Left lobe of liver (tissue), 2 donors: ENCODE measurements around the gene CYP3A7. TPM values are rescaled to one million over a fixed set of nuclear protein-coding genes. Genes with fewer than 3 reads are reported as not detected.
"Not testable (repeated sequence)": the region's sequence is repeated elsewhere in the genome, so short reads cannot be mapped to it uniquely, and the experiment has no call there.

Experiments
- ATAC-seq: fragments of 200-7000 bp; cut with Tn5 transposase; one replicate; pipeline ENCODE4 v1.9.1; 2020; ENCODE audit warnings: mild to moderate bottlenecking, moderate library complexity
- DNase-seq: peaks from one replicate; pipeline ENCODE4 v3.0.0-alpha.2; 2020; ENCODE audit warnings: low spot score
- total RNA-seq: library from RNA; stranded (reverse); gene quantifications from one replicate; pipeline ENCODE4 v1.2.1, GENCODE V29; 2021
- donor health status: DM: no; HTN: no; CAD: no; lungs with moderate emphysema.
- donor health status: DM: no; HTN: yes; CAD: no.

Gene CYP3A7
- total RNA-seq, 1 donor from 2014 or later, result 17.5 TPM

GRCh38 chr7:99742737-99743394 lies 7.9 kb upstream of the CYP3A7 start:
- DNase-seq, result peak; percentile 61
- peak; percentile 91 for ATAC-seq

DNA sequence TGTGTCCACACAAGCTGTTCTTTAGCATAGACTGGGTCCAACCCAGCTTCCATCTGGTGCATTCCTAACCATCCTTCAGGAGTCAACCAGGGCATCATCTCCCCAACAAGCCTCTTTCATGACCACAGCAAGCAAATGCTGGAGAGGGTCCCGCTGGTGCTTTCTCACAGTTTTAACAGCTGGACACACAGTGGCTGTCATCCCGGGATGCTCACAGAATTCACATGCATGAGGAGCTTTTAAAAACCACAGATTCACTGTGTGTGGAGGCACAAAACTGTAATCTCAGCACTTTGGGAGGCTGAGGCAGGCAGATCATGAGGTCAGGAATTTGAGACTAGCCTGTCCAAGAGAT lies 6.4 kb upstream of the CYP3A7 start:
- ATAC-seq (no peak), DNase-seq (no peak)

DNA sequence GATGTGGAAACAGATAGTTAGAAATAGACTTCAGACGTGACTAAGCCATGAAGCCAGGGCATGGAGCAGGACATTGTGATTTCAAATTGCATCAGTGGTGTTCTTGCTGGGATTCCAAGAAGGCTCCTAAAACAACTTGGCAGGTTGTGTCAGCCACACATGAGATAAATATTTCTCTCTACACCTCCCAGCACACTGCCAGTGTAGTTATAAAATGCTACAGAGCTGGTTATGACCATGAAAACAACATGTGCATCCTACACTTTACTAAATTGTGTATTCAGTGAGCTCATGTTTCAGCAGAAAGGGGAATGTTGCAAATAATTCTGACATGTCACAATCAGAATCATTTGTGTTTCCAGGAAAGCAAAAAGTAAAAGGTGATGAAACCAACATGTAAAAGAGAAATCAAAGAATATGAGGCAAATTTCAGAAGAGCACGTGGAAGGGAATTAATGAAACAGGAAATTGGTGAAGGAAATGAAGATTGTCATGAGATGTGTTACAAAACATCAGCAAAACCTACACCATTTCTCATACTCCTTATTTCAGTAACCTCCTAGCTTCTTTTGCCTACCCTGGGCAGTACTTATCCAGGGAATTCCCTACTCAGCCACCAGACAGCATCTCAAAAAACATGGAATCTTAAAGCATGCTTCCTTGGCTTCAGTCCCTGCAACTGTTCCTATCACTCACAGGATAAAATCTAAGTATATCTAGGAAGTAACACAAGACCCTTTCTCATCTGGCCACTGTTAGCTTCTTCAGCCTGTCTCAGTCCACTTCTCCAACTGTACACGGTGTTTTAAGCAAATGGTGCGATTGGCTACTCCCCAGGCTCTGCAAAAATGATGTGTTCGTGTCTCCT lies 5.8 kb upstream of the CYP3A7 start:
- ATAC-seq (peak; percentile 49), DNase-seq (no peak)

- DNase-seq, result no peak
- ATAC-seq, result no peak
Measured at GRCh38 chr7:99739699-99740572, 4.9 kb upstream of the CYP3A7 start.

- no peak for DNase-seq
- no peak for ATAC-seq
Measured at GRCh38 chr7:99737726-99738125, 2.7 kb upstream of the CYP3A7 start.

GRCh38 chr7:99736667-99737066 lies 1.7 kb upstream of the CYP3A7 start:
- ATAC-seq, DNase-seq: not testable (repeated sequence)

DNA sequence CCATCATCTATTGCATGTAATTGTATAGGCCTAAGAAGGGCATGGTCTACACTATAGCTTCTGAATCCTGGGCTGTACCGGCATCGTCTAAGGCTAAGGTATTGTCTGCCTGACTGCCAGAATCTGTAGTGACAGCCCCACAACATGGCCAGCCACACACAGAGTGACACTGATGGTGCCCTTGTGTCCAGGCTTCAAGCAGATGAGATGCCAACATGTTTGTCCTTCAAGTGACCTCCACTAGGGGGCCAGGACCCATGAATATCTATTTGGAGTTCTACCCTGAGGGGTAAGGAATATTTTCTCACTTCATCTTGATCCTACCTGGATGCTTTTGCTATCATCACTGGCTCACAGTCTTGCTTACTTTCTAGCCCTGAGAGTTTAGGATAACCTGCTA lies 1.5 kb downstream of the CYP3A7 start:
- no peak for ATAC-seq
- no peak for DNase-seq

GRCh38 chr7:99733003-99733402 lies 2.0 kb downstream of the CYP3A7 start:
- ATAC-seq, result peak; percentile 27

GRCh38 chr7:99731638-99732374 lies 3.2 kb downstream of the CYP3A7 start:
- no peak for DNase-seq
- no peak for ATAC-seq

More at GRCh38 chr7:99733003-99733402, 2.0 kb downstream of the CYP3A7 start:
- DNase-seq, result no peak

GRCh38 chr7:99730992-99731391 lies 4.0 kb downstream of the CYP3A7 start:
- DNase-seq (no peak), ATAC-seq (no peak)

GRCh38 chr7:99730238-99730810 lies 4.7 kb downstream of the CYP3A7 start:
- no peak for DNase-seq

GRCh38 chr7:99729486-99730237 lies 5.3 kb downstream of the CYP3A7 start:
- ATAC-seq (peak; percentile 91), DNase-seq (peak; percentile 55)

More at GRCh38 chr7:99730238-99730810, 4.7 kb downstream of the CYP3A7 start:
- ATAC-seq, result peak; percentile 16

DNA sequence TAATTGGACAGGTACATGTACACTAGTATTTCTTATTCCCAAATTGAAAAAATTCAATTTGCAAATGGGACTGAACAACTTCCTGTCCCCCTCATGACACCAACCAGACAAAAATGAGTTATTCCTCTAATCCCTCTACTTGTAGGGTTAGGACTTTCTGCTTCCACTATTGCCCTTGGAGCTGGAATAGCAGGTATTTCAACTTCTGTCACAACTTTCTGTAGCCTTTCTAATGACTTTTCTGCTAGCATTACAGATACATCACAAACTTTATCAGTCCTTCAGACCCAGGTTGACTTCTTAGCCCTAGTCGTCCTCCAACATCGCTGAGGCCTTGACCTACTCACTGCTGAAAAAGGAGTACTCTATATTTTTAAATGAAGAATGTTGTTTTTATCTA lies 6.4 kb downstream of the CYP3A7 start:
- DNase-seq, result no peak
- no peak for ATAC-seq

DNA sequence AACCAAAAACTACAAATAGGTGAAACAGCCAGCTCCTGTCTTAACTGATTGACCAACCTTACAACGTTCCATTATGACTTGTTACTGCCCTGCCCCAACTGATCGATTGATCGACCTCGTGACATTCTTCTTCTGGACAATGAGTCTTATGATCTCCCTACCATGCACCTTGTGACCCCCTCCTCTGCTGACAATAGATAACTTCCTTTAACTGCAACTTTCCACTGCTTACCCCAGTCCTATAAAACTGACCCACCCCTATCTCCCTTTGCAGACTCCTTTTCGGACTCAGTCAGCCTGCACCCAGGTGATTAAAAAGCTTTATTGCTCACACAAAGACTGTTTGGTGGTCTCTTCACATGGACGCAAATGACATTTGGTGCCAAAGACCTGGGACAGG lies 11.8 kb downstream of the CYP3A7 start:
- not testable (repeated sequence) for DNase-seq, ATAC-seq

GRCh38 chr7:99720800-99721595 lies 14.0 kb downstream of the CYP3A7 start:
- peak; percentile 68 for ATAC-seq
- no peak for DNase-seq

DNA sequence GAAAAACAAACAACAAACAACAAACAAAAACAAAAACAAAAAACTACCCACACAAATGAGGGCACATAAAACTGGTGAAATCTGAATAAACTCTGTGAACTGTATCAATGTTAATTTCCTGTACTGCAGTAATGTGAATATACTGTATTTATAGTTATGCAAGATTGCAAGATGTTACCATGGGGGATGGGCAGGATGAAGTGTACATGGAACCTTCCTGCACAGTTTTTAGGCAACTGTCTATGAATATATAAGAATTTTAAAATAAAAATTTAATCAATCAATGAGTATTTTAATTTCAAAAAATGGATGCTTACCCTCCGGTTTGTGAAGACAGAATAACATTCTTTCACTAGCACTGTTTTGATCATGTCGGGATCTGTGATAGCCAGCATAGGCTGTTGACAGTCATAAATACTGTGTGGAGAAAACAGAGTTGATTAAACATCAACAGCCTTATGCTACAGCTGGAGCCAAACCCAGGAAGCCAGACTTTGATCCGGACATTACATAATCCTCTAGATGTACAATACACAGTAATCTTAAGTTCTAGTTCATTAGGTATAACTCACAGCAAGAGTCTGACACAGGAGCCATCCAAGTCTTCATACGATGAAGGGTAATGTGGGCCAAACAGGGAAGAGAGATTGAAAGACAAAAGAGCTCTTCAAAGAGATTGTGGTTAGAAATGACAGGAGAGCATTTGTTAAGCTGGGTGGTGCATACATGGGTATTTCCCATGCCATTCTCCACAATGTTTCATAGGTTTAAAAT lies 14.8 kb downstream of the CYP3A7 start:
- ATAC-seq (peak; percentile 88), DNase-seq (peak; percentile 57)

DNA sequence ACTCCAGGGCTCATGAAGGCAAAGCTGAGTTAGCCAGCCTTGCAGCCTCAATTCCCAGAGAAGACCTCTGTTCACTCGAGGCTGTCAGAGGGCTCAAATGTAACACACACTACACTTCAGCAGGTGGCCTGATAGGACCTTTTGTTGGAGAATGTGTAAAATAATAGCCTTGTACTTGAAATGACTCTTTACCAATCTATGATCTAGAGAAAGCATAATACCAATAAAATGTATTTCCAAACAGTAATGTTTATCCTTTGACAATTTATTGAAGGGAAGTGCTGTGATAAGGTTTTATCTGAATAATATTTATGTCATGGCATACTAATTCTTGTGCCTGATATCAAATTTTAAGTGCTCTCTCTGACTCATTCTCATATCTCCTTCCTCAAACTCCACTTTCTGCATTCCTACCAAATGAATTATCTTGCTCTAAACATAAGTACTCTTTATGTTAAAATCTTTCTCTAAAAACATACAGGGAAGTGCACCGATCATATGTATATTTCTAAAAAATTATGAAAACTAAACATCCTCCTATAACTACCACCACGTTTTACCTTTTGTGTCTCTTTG lies 20.9 kb downstream of the CYP3A7 start:
- ATAC-seq (no peak), DNase-seq (no peak)
